Measurements from ENCODE around the gene SPRY4. TPM values are rescaled to one million over a fixed set of nuclear protein-coding genes. Genes with fewer than 3 reads are reported as not detected.

The SPRY4 gene
- total and polyA plus RNA-seq, 2 of the 8 experiments (the other 6 are each of a cell fraction or from before 2014, with no cell fraction given) = 59.1 to 113 TPM

DNA sequence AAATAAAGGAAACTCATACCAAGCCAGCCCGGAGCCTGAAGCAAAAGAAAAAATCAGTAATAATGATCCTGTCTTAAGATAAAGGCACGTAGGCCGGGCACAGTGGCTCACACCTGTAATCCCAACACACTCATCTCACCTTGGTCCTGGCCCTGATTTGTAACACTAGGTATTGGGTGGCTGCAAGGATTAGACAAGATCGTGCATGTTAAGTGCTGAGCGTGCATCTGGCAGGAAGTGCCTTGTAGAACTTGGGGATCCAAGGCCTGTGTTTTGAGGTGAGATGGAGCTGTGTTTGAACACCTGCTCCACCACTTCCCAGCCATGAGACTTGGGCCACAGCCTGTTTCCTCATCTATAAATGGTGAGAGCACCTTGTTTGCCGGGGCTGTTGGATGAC lies 41.5 kb downstream of the SPRY4 start:
- H4K5ac ChIP-seq (ENCODE audit: insufficient read length, low read depth, low read length) = no peak overlapping the region
- H3K27me3 ChIP-seq (replicated peaks in 1 of 4; ENCODE audit: control insufficient read depth in 3 of 4, extremely low read depth in 1 of 4, insufficient read depth in 3 of 4, low read length in 3 of 4) = no peaks in the 10 kb centered on the region
- no peak overlapping the region for H3K14ac ChIP-seq (ENCODE audit: insufficient read length)
- no peak overlapping the region for H3K4me2 ChIP-seq (ENCODE audit: insufficient read depth in 1 of 2, low read depth in 2 of 2, low read length in 2 of 2)
- H3K36me3 ChIP-seq (ENCODE audit: control insufficient read depth in 2 of 4, insufficient read depth in 4 of 4, low read length in 3 of 4) = no peaks in the 10 kb centered on the region
- H4K8ac ChIP-seq (ENCODE audit: extremely low read depth, insufficient read depth, low read length) = no peak overlapping the region
- H4K91ac ChIP-seq (replicated peaks; ENCODE audit: insufficient read length, low read length) = no peak overlapping the region
- H2AFZ ChIP-seq (ENCODE audit: low read length) = no peak overlapping the region
- no peak overlapping the region for H3K4me3 ChIP-seq (ENCODE audit: extremely low read depth in 1 of 4, insufficient read depth in 2 of 4, low read depth in 3 of 4, low read length in 4 of 4)
- no peaks in the 10 kb centered on the region; the same call in 1 of the 2 replicates for H3K79me1 ChIP-seq (ENCODE audit: low read depth, low read length)
- no peaks in the 10 kb centered on the region for H4K20me1 ChIP-seq (replicated peaks in 1 of 2; ENCODE audit: control insufficient read depth in 1 of 2, insufficient read depth in 2 of 2, low read length in 2 of 2)
- H3K9ac ChIP-seq (replicated peaks in 1 of 4; ENCODE audit: extremely low read depth in 1 of 4, low read depth in 3 of 4, low read length in 3 of 4) = no peak overlapping the region
- 0 out of 2 replicates have a peak overlapping the region, but pooled peaks have one; percentile 43 for H2BK20ac ChIP-seq (ENCODE audit: low read length)
- no peaks in the 10 kb centered on the region for H3K79me2 ChIP-seq (ENCODE audit: control insufficient read depth in 1 of 2, insufficient read depth in 2 of 2, low read length in 2 of 2)
- H3K23me2 ChIP-seq (ENCODE audit: low read depth, low read length) = no peaks in the 10 kb centered on the region
- peak overlapping the region; percentile 42; the same call in 1 of the 2 replicates for H2BK12ac ChIP-seq (ENCODE audit: low read depth, low read length)
- no peak overlapping the region for H3K27ac ChIP-seq (ENCODE audit: low read depth, low read length)
- no peaks in the 10 kb centered on the region for H3K9me3 ChIP-seq (ENCODE audit: insufficient read depth in 2 of 2, low read depth in 1 of 2, low read length in 1 of 2)
- no peak overlapping the region for H3K56ac ChIP-seq (replicated peaks; ENCODE audit: insufficient read length, low read depth, low read length)
- H2BK5ac ChIP-seq (ENCODE audit: low read depth, low read length) = no peak overlapping the region
- H3K23ac ChIP-seq (ENCODE audit: insufficient read length) = no peak overlapping the region
- no peak overlapping the region; the same call in 1 of the 2 replicates for H2BK15ac ChIP-seq (ENCODE audit: low read length)
- DNase-seq (ENCODE audit: low read depth in 1 of 2, low spot score in 2 of 2) (no peak), FAIRE-seq (no peak)
- H2AK5ac ChIP-seq (ENCODE audit: low read depth, low read length) = no peak overlapping the region
- 89% methylated on average over 6 of the region's 6 CpGs; no CpG with 5 or more reads in 1 of the 2 experiments for WGBS, 2 experiments (ENCODE audit: extremely low coverage in 1 of 2, insufficient coverage in 1 of 2, insufficient read length in 1 of 2, insufficient replicate concordance in 2 of 2, low coverage in 1 of 2, low lambda C conversion rate in 2 of 2, missing lambda C conversion rate in 1 of 2)
- H3K4me1 ChIP-seq (replicated peaks in 1 of 4; ENCODE audit: control insufficient read depth in 3 of 4, insufficient read depth in 4 of 4, low read length in 3 of 4) = peaks cover 6 to 13% (median 9%) of the 10 kb centered on the region in 4 experiments; a peak in 6 of 7 replicates
- no peak overlapping the region for H2BK120ac ChIP-seq (replicated peaks; ENCODE audit: low read depth, low read length)
- no peak overlapping the region for H3K18ac ChIP-seq (ENCODE audit: extremely low read depth, low read length)
- H3K4ac ChIP-seq (replicated peaks; ENCODE audit: insufficient read length, low read depth, low read length) = no peak overlapping the region
- CTCF ChIA-PET (ENCODE audit: partially characterized antibody) = interaction anchor here (1.9 kb wide), 1 partner anchor 97 kb away, joined by 5 read pairs; no protein-coding TSS in a partner anchor
- POLR2A ChIA-PET (ENCODE audit: partially characterized antibody) = interaction anchor here (0.9 to 2.6 kb wide), 2 partner anchors 11 to 15 kb away, joined by 5 to 6 read pairs; no protein-coding TSS in a partner anchor
- TF ChIP-seq EP300 (IDR thresholded peaks at IDR 0.05; ENCODE audit: borderline replicate concordance in 1 of 2, low read depth in 2 of 2, low read length in 2 of 2) (no peak), CHD2 (IDR thresholded peaks at IDR 0.05; ENCODE audit: low read length) (no peak), POLR2AphosphoS5 (IDR thresholded peaks at IDR 0.05; ENCODE audit: low read depth, low read length) (no peak; the same call in 1 of the 2 replicates), KDM1A (IDR thresholded peaks at IDR 0.05; ENCODE audit: borderline replicate concordance, low read length) (no peak), CHD1 (IDR thresholded peaks at IDR 0.05; ENCODE audit: low read depth, low read length) (no peak), RNF2 (IDR thresholded peaks at IDR 0.05; ENCODE audit: borderline replicate concordance, low read depth, low read length, missing control alignments, poor library complexity, severe bottlenecking) (no peak), RXRA (IDR thresholded peaks at IDR 0.05; ENCODE audit: insufficient read depth, low read depth, low read length) (no peak), CREB1 (IDR thresholded peaks at IDR 0.05) (no peak)
- TF ChIP-seq, protein P1, sequence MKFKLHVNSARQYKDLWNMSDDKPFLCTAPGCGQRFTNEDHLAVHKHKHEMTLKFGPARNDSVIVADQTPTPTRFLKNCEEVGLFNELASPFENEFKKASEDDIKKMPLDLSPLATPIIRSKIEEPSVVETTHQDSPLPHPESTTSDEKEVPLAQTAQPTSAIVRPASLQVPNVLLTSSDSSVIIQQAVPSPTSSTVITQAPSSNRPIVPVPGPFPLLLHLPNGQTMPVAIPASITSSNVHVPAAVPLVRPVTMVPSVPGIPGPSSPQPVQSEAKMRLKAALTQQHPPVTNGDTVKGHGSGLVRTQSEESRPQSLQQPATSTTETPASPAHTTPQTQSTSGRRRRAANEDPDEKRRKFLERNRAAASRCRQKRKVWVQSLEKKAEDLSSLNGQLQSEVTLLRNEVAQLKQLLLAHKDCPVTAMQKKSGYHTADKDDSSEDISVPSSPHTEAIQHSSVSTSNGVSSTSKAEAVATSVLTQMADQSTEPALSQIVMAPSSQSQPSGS (IDR thresholded peaks at IDR 0.05; ENCODE audit: low read length) = no peak

All from H1 (cell line).